Neuron (in vitro differentiated cells): ENCODE results near the gene PYCR2.

Experiments
- H2AFZ ChIP-seq: one replicate; pipeline ENCODE4 v1.6.1; 2013; ENCODE audit warnings: low read depth, mild to moderate bottlenecking, inconsistent platforms, low read length, moderate library complexity
- H3K27me3 ChIP-seq: one replicate; pipeline ENCODE4 v1.6.1; 2013; ENCODE audit warnings: low read length; ENCODE audit not compliant: insufficient read depth
- H3K36me3 ChIP-seq: one replicate; pipeline ENCODE4 v1.6.1; 2013; ENCODE audit warnings: low read length; ENCODE audit not compliant: insufficient read depth
- H3K4me1 ChIP-seq: one replicate; pipeline ENCODE4 v1.6.1; 2013; ENCODE audit warnings: low read length; ENCODE audit not compliant: insufficient read depth
- H3K4me3 ChIP-seq: 2 replicates; pipeline ENCODE4 v1.5.1; 2013; ENCODE audit warnings: mild to moderate bottlenecking, low read length, moderate library complexity
- H3K9me3 ChIP-seq: one replicate; pipeline ENCODE4 v1.6.1; 2013; ENCODE audit warnings: low read length

Gene PYCR2

DNA sequence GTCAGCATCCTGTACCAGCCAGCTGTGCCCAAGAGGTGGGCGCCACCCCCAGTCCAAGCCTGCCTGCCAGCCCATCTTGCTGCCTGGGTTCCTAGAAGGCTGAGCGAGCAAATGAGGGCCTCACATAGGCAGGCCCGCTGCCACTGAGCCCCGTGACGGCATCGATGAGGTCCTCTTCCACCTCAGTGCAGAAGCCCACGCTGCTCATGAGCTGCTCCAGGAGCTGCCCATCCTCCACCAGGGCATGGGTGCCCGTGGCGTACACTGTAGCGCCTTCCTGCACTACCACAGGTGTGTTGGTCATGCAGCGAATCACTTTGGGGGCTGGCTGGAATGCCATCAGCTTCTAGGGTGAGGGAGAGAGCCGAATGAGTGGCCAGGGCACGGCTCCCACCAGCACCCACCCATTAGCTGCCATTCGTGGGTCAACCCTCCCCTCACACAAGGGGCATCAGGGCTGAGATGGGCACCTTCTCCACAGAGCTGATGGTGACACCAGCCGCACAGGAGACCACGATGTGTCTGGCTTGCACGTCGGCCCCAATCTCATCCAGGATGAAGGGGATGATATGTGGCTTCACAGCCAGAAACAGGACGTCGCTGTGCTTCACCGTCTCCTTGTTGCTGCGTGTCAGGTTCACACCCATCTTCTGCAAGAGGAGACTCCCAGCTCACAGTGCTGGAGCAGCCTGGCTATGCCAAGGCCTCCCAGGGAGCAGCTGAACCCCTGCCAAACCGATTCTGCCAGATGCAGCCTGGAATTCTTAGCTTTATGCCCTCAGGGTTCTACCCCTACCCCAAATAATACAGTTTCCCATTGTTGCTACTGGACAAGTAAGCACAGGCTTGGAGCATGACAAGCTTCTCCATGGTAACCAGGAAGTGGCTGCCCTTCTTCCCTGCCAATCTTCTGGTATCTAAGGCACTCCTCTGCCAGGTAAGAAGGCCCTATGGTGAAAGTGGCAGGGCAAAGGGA, 2.0 kb downstream of the PYCR2 start:
- Histone ChIP-seq H3K36me3 (peaks cover 39% of the 10 kb centered on the region), H3K27me3 (no peaks in the 10 kb centered on the region), H3K4me1 (peaks cover 9% of the 10 kb centered on the region), H3K9me3 (no peaks in the 10 kb centered on the region), H3K4me3 (no peak overlapping the region), H2AFZ (no peak overlapping the region)

DNA sequence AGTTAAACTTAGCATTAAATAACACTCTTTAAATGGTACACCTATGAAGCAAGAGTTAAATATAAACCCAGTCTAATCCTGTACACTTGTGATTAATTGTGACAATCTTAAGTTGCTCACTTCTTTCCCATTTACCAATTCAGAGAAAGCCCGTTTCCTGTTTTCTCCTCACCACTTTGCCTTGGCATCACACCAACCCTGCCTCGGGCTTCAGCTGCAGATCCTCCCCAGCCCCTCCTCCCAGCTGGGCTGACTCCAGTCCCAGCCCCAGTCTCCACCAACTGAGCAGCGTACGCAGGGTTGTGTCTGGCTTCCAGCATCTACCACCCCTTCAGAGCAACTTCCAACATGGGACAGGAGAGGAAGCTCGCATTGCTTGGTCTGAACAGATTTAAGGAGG, 4.1 kb downstream of the PYCR2 start:
- H3K9me3 ChIP-seq = no peaks in the 10 kb centered on the region
- no peak overlapping the region for H2AFZ ChIP-seq
- H3K27me3 ChIP-seq = no peaks in the 10 kb centered on the region
- peaks cover 23% of the 10 kb centered on the region for H3K4me1 ChIP-seq
- H3K4me3 ChIP-seq = no peak overlapping the region
- H3K36me3 ChIP-seq = peaks cover 39% of the 10 kb centered on the region

DNA sequence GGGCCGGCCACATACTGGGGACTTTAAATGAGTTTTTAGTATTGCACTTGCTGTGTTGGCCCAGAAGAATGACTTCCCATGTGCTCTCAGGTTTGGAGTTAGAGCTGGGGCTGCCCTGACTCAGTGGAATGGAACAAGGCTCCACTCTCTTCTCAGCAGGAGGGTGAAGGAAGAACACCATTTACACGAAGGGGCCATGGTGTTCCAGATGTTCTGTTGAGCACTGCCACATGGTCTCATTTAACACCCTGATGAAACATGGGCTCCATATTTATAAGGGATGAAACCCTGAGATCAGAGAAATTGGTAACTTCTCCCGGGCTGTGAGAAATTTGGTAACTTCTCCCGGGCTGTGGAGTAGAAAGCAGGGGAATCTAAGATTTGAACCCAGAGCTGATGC, 5.8 kb downstream of the PYCR2 start:
- Histone ChIP-seq H3K27me3 (no peaks in the 10 kb centered on the region), H3K4me1 (peaks cover 30% of the 10 kb centered on the region), H2AFZ (no peak overlapping the region), H3K4me3 (no peak overlapping the region), H3K36me3 (peaks cover 39% of the 10 kb centered on the region), H3K9me3 (no peaks in the 10 kb centered on the region)

DNA sequence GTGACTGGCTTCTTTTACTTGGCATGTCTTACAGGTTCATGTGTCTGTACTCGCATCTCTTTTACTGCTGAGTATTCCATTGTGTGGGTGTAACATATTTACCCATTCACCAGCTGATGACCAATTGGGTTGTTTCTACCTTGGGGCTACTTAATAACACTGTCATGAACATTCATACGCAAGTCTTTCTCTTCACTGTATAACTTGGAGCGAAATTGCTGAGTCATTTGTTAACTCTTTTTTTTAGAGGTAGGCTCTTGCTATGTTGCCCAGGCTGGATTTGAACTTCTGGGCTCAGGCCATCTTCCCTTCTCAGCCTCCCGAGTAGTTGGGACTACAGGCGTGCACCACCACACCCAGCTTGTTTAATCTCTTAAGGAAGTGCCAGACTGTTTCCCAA, 6.5 kb downstream of the PYCR2 start:
- Histone ChIP-seq H2AFZ (no peak overlapping the region), H3K36me3 (peaks cover 38% of the 10 kb centered on the region), H3K4me1 (peaks cover 22% of the 10 kb centered on the region), H3K27me3 (no peaks in the 10 kb centered on the region), H3K4me3 (no peak overlapping the region), H3K9me3 (no peaks in the 10 kb centered on the region)

DNA sequence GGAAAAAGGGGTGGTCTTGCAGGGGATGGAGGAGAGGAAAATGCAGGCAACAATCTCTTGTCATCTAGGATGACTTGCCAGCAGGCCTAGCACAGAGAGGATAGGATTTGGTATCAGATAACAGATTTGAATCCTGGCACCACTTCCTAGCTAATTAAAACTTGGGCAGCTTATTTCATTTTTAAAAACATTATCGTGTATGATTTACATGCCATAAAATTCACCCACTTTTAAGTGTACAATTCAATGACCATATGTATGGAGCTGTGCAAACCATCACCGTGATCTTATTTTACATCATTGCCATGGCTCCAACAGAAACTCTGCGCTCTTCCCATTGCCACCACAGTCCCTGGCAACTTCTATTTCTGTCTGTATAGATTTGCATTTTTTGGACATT, 6.9 kb downstream of the PYCR2 start:
- Histone ChIP-seq H2AFZ (no peak overlapping the region), H3K4me3 (no peak overlapping the region), H3K36me3 (peaks cover 33% of the 10 kb centered on the region), H3K4me1 (peaks cover 21% of the 10 kb centered on the region), H3K9me3 (no peaks in the 10 kb centered on the region), H3K27me3 (no peaks in the 10 kb centered on the region)

DNA sequence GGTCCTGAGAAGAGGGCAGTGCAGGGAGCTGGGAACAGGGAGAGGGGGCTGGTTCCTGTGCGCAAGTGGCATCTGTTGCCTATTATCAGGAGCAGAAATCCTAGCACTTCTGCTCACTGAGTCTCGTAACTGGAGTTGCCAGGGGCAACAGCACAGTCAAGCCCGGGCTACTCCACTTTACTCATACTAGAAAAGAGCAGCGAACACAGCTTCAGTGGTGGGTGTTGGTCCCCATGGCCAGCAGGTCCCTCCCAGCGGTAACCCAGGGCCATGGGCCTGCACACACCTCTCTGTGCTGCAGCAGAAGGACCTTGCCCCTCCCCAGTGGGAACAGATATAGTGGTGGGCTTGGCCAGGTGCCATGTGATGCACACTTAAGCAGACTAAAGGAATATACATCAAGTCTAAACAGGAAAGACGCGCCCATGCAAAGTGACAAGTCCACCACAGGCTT, 8.5 kb downstream of the PYCR2 start:
- Histone ChIP-seq H3K4me3 (no peak overlapping the region), H3K36me3 (peaks cover 18% of the 10 kb centered on the region), H3K27me3 (no peaks in the 10 kb centered on the region)

DNA sequence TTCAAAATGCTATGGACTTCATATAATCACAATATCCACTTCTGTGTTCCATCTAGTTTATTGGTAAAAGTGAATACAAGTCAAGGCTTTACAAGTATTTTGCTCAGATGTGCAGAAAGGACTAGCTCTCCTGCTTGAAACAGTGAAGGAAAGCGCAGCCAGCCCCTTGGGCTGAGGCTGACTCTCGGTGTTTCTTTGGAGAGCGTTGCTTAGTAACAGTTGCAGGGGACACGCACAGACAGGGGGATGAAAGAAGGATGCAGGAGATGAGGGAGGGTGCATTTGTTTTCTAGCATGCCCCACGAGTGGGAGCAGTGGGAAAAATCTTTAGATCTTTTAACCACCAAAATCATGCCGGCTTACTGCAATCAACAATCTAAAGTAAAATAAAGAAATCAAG, 9.1 kb downstream of the PYCR2 start:
- peaks cover 13% of the 10 kb centered on the region for H3K36me3 ChIP-seq

More for the DNA sequence above, 8.5 kb downstream of the PYCR2 start:
- Histone ChIP-seq H3K4me1 (peaks cover 21% of the 10 kb centered on the region), H2AFZ (no peak overlapping the region), H3K9me3 (no peaks in the 10 kb centered on the region)

DNA sequence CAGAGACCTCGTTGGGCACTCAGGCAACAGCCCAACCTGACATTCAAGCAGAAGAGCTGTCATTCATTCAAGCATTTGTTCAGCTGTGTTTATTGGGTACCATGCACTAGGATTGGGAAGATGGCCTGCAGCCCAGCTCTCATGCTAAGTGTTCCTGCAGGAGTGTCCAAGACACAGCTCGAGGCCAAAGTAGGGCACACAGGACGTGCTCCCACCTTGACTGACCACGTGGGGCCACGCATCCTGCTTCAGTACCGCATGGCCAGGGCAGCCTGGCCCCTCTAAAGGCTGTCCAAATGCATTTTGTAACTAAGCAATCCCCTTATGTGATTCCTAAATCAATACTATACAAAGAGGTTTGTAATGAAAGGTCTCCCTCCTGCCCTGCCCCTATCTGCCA, 9.7 kb downstream of the PYCR2 start:
- Histone ChIP-seq H3K9me3 (no peaks in the 10 kb centered on the region), H3K4me1 (peaks cover 21% of the 10 kb centered on the region), H3K4me3 (no peak overlapping the region), H2AFZ (no peak overlapping the region), H3K27me3 (no peaks in the 10 kb centered on the region), H3K36me3 (peaks cover 9% of the 10 kb centered on the region)

More for the DNA sequence above, 9.1 kb downstream of the PYCR2 start:
- no peaks in the 10 kb centered on the region for H3K9me3 ChIP-seq
- no peak overlapping the region for H3K4me3 ChIP-seq
- no peak overlapping the region for H2AFZ ChIP-seq
- peaks cover 21% of the 10 kb centered on the region for H3K4me1 ChIP-seq
- H3K27me3 ChIP-seq = no peaks in the 10 kb centered on the region

DNA sequence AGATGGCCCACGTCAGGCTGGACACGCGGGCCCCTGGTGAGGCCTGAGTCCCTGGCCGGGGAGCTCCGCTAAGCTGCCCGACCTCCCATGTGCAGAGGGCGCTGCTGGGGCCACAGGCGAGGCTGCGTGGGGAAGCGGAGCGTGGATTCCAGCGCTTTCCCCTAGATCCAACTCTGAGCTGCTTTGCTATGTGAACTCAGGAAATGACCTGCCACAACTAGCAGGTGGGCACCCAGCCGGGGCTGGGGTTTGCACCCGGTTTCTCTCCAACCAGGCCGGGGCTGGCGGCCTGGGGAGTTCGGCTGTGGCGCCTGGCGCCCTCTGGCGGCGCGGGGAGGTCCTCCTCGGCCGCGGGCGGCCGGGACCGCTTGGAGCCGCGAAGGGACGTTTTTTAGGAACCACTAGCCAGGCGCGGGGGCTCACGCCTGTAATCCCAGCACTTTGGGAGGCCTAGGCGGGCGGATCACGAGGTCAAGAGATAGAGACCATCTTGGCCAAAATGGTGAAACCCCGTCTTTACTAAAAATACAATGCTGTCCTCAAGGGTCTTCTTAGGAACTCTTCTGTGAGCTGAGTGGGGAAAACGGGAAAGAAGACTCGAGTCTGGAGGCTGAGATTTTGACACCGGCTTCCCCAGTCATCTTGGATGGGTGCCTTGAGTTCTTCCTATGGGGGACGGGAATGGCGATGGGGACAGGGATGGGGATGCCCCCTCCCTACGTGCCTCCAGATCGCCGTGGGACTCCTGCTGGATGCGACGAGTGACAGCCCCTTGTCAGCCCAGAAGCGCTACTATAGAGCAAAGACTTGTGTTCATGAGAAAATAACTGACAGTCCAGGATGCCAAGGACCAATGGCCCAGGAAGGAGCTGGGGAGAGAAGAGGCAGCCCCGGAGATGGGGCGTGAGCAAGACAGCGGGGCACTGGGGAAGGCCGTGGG, 12.6 kb downstream of the PYCR2 start:
- H3K4me1 ChIP-seq = peaks cover 21% of the 10 kb centered on the region
- H2AFZ ChIP-seq = no peak overlapping the region
- H3K4me3 ChIP-seq = no peak overlapping the region
- no peaks in the 10 kb centered on the region for H3K27me3 ChIP-seq
- no peaks in the 10 kb centered on the region for H3K9me3 ChIP-seq
- peaks cover 2% of the 10 kb centered on the region for H3K36me3 ChIP-seq

DNA sequence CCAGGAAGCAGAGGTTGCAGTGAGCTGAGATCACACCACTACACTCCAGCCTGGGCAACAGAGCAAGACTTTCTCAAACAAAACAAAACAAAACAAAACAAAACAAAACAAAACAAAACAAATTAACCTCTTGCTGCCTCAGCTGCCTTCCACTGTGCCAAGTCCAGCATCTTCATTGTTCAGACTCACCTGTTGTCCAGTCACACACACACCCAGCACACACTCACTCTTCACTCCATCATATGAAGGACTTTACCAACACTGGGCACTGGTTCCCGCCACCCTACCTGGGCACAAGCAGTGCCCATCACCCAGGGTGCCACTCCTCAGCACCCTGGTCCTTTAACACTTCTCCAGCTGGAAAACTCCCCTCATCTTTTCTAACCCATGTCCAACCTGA, 14.6 kb downstream of the PYCR2 start:
- peaks cover 3% of the 10 kb centered on the region for H3K4me1 ChIP-seq
- H2AFZ ChIP-seq = no peak overlapping the region
- peaks cover 2% of the 10 kb centered on the region for H3K36me3 ChIP-seq

DNA sequence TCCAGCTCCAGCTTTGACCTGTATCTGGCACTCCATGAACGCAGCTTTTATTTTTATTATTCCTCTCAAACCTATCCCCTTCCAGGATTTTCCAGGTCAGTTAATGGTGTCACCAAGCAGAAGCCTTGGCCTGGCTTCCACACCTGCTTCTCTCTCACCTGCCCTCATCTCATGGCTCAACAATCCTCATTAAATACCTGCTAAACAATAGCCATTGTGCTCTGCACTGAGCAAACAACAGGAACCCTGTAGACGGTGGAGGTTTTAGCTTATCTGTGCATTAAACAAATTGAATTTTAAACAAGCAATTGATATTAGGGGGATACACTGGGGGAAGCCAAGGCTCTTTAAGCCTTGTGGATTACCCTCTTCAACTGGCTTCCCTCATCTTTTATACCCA, 15.3 kb downstream of the PYCR2 start:
- Histone ChIP-seq H3K9me3 (no peaks in the 10 kb centered on the region), H3K27me3 (no peaks in the 10 kb centered on the region)

More for the DNA sequence above, 14.6 kb downstream of the PYCR2 start:
- H3K4me3 ChIP-seq = no peak overlapping the region
- H3K27me3 ChIP-seq = no peaks in the 10 kb centered on the region
- no peaks in the 10 kb centered on the region for H3K9me3 ChIP-seq

DNA sequence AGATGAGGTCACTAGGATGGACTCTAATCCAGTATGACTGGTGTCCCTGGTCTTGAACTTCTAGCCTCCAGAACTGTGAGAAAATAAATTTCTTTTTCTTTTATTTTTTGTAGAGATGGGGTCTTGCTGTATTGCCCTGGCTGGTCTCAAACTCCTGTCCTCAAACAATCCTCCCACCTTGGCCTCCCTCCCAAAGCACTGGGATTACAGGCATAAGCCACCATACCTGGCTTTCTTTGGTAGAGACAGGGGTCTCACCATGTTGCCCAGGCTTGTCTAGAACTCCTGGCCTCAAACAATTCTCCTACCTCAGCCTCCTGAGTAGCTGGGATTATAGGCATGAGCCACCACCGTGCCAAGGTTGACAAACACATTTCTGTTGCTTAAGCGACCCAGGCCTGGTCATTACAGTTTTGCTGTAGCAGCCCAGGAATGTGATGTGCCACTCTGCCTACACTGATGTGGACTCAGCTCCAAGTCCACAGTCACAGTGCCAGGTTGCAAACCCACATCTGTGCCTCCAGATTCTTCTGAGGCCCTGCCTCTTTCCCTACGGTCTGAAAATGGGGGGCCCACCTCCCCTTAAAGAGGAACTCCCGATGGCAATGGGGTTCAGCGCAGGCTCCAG, 15.9 kb downstream of the PYCR2 start:
- H3K27me3 ChIP-seq = no peaks in the 10 kb centered on the region
- no peak overlapping the region for H2AFZ ChIP-seq
- H3K36me3 ChIP-seq = peaks cover 2% of the 10 kb centered on the region
- H3K9me3 ChIP-seq = no peaks in the 10 kb centered on the region
- no peaks in the 10 kb centered on the region for H3K4me1 ChIP-seq
- H3K4me3 ChIP-seq = no peak overlapping the region

More for the DNA sequence above, 15.3 kb downstream of the PYCR2 start:
- H3K36me3 ChIP-seq = peaks cover 2% of the 10 kb centered on the region
- H3K4me1 ChIP-seq = no peaks in the 10 kb centered on the region
- no peak overlapping the region for H3K4me3 ChIP-seq
- no peak overlapping the region for H2AFZ ChIP-seq
